Fibroblast of lung (primary cell): ENCODE data around the gene MAP9.

Experiments
- EZH2 ChIP-seq: IDR thresholded peaks from 2 replicates; pipeline ENCODE4 v1.5.1; 2012; ENCODE audit warnings: low read length, control low read depth, mild to moderate bottlenecking; ENCODE audit errors: missing control alignments
- TF ChIP-seq, protein P1 (sequence below), 2 donors: IDR thresholded peaks in 1 of 2; conservative IDR thresholded peaks in 1 of 2; 1 replicate in 1 of 2; 2 replicates in 1 of 2; pipeline ENCODE4 v1.5.1; 2011 to 2012; ENCODE audit warnings: low read length in 2 of 2, control low read depth in 1 of 2, inconsistent platforms in 1 of 2, low read depth in 1 of 2, mild to moderate bottlenecking in 1 of 2

DNA sequence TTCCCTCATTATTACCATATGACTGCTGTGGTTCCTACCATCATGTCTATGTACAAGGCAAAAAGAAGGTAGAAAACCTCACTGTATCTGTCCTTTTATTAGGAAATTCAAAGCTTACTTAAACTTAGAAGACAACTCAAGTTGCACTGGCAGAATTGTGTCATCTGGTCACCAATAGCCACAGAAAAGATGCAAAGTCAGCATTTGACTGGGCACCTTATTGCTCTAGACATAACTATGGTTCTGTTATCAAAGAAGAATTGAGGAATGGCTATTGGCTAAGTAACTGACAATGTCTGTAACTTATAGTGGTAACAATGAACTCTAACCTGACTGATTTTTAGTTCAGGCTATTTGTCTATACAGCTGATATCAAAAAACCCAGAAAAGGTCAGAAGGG, 45.3 kb downstream of the MAP9 start:
- TF ChIP-seq, protein P1, sequence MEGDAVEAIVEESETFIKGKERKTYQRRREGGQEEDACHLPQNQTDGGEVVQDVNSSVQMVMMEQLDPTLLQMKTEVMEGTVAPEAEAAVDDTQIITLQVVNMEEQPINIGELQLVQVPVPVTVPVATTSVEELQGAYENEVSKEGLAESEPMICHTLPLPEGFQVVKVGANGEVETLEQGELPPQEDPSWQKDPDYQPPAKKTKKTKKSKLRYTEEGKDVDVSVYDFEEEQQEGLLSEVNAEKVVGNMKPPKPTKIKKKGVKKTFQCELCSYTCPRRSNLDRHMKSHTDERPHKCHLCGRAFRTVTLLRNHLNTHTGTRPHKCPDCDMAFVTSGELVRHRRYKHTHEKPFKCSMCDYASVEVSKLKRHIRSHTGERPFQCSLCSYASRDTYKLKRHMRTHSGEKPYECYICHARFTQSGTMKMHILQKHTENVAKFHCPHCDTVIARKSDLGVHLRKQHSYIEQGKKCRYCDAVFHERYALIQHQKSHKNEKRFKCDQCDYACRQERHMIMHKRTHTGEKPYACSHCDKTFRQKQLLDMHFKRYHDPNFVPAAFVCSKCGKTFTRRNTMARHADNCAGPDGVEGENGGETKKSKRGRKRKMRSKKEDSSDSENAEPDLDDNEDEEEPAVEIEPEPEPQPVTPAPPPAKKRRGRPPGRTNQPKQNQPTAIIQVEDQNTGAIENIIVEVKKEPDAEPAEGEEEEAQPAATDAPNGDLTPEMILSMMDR (conservative IDR thresholded peaks at IDR 0.05 in 1 of 2, IDR thresholded peaks at IDR 0.05 in 1 of 2; ENCODE audit: low read depth in 1 of 2, low read length in 2 of 2), result no peak
- TF ChIP-seq EZH2, result no peak
